ENCODE measurements around the gene TEAD1. TPM values are rescaled to one million over a fixed set of nuclear protein-coding genes. Genes with fewer than 3 reads are reported as not detected.
A peak's percentile ranks its signal among the peaks of the same experiment; 100 is the strongest.

The TEAD1 gene
- total and polyA plus RNA-seq, 2 experiments from 2014 or later = 45.9 to 105 TPM

- Histone ChIP-seq H3K9me3 (ENCODE audit: low read depth) (no peaks in the 10 kb centered on the region), H3K27me3 (no peaks in the 10 kb centered on the region), H3K4me3 (no peak overlapping the region), H3K27ac (no peak overlapping the region), H3K4me1 (ENCODE audit: low read depth) (peaks cover 6% of the 10 kb centered on the region), H3K36me3 (peaks cover 5% of the 10 kb centered on the region)
- DNase-seq (ENCODE audit: low read depth in 1 of 2, low spot score in 1 of 2) = peak in 1 of 2 donors; percentile 36
- TF ChIP-seq, protein P1, sequence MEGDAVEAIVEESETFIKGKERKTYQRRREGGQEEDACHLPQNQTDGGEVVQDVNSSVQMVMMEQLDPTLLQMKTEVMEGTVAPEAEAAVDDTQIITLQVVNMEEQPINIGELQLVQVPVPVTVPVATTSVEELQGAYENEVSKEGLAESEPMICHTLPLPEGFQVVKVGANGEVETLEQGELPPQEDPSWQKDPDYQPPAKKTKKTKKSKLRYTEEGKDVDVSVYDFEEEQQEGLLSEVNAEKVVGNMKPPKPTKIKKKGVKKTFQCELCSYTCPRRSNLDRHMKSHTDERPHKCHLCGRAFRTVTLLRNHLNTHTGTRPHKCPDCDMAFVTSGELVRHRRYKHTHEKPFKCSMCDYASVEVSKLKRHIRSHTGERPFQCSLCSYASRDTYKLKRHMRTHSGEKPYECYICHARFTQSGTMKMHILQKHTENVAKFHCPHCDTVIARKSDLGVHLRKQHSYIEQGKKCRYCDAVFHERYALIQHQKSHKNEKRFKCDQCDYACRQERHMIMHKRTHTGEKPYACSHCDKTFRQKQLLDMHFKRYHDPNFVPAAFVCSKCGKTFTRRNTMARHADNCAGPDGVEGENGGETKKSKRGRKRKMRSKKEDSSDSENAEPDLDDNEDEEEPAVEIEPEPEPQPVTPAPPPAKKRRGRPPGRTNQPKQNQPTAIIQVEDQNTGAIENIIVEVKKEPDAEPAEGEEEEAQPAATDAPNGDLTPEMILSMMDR (IDR thresholded peaks at IDR 0.05; ENCODE audit: low read depth, low read length) = no peak
Observed at GRCh38 chr11:12884751-12885318, 210.6 kb downstream of the TEAD1 start.

DNA sequence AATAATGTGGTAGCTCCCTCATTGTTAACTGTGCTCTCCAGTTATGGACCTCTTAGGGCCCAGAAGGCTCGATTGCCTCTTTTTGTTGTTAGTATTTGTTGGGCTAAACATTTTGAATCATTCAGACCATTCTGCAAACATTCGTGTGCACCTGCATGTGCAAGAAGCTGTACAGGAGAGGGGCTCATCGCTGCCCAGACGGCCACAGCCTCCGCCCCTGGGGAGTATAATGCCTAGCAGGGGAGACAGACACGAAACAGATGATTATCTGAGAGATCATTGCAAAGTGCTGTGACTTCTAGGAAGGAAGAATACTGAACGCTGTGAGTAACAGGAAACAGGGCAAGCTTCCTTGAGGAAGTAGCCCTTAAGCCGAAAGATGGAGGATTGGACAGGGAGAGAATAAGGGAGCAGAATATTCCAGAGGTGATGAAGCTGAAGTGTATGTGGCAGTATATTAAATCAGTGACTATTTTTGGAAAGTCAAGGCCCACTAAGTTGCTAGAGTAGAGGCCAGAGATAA is 211.6 kb downstream of the TEAD1 start:
- DNase-seq (ENCODE audit: low read depth in 1 of 2, low spot score in 1 of 2) = no peak
- H3K27me3 ChIP-seq = no peaks in the 10 kb centered on the region
- H3K27ac ChIP-seq = peak overlapping the region; percentile 71
- H3K4me3 ChIP-seq = no peak overlapping the region
- peaks cover 5% of the 10 kb centered on the region for H3K36me3 ChIP-seq
- H3K9me3 ChIP-seq (ENCODE audit: low read depth) = no peaks in the 10 kb centered on the region
- H3K4me1 ChIP-seq (ENCODE audit: low read depth) = peaks cover 11% of the 10 kb centered on the region
- TF ChIP-seq, protein P1 (IDR thresholded peaks at IDR 0.05; ENCODE audit: low read depth, low read length) = no peak

- Histone ChIP-seq H3K27me3 (no peaks in the 10 kb centered on the region), H3K27ac (peak overlapping the region; percentile 71), H3K36me3 (peaks cover 5% of the 10 kb centered on the region), H3K9me3 (ENCODE audit: low read depth) (no peaks in the 10 kb centered on the region), H3K4me1 (ENCODE audit: low read depth) (peaks cover 11% of the 10 kb centered on the region), H3K4me3 (no peak overlapping the region)
- no peak for DNase-seq (ENCODE audit: low read depth in 1 of 2, low spot score in 1 of 2)
- TF ChIP-seq, protein P1 (IDR thresholded peaks at IDR 0.05; ENCODE audit: low read depth, low read length) = no peak
Observed at GRCh38 chr11:12886508-12886907, 212.3 kb downstream of the TEAD1 start.

DNA sequence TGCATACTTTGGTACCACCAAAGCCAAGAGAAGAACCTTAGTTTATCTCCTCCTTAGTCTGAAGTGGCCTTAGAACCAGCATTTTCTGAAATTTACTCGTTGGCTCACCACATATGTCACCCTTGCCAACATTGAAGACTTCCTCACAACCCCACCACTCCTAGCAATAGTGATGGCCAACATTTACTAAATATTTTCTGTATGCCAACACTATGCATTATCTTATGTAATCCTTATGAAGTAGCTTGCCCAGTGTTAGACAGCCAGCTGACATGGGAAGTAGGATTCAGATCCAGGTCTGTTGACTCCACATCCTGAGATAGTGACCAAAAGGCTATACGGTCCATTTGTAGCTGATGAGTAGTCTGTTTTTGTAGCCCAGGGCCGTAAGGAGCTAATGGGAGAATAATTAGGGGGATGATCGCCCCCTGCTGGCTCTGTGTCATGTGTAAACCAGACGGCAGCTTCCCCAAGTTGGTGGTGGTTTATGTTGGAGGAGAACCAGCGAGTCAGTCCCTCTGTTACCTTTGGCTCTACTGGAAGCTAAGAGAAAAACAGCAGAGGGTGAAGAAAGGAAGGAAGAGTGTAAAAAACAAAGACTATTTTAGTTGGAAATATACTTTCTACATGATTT is 214.4 kb downstream of the TEAD1 start:
- no peaks in the 10 kb centered on the region for H3K9me3 ChIP-seq (ENCODE audit: low read depth)
- H3K4me3 ChIP-seq = no peak overlapping the region
- peak; percentile 86 to 97 for DNase-seq (ENCODE audit: low read depth in 1 of 2, low spot score in 1 of 2)
- no peaks in the 10 kb centered on the region for H3K36me3 ChIP-seq
- H3K27ac ChIP-seq = no peak overlapping the region
- no peaks in the 10 kb centered on the region for H3K27me3 ChIP-seq
- TF ChIP-seq, protein P1 (IDR thresholded peaks at IDR 0.05; ENCODE audit: low read depth, low read length) = peak; percentile 75
- H3K4me1 ChIP-seq (ENCODE audit: low read depth) = peaks cover 11% of the 10 kb centered on the region

DNA sequence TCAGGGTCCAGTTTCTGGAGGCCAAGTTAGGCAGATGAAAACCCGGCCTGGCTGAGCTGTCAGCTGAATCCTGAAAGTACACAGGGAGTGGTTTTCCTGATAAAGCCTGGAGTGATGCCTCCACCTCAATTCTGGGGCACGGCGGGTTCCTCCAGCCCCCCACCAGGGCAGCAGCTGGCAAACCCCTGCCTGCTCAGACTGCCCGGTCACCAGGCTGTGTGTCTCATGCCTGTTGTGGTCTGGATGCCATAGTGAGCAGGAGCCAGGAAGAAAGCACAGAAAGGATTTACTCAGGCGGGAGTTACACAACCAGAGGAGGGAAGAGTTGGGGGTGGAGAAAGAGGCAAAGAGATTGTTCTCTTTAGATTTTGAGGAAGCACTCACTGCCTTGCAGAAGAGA is 215.0 kb downstream of the TEAD1 start:
- H3K27ac ChIP-seq = no peak overlapping the region
- DNase-seq (ENCODE audit: low read depth in 1 of 2, low spot score in 1 of 2) = peak in 1 of 2 donors; percentile 88
- H3K9me3 ChIP-seq (ENCODE audit: low read depth) = no peaks in the 10 kb centered on the region
- H3K27me3 ChIP-seq = no peaks in the 10 kb centered on the region
- TF ChIP-seq, protein P1 (IDR thresholded peaks at IDR 0.05; ENCODE audit: low read depth, low read length) = no peak
- H3K4me1 ChIP-seq (ENCODE audit: low read depth) = peaks cover 11% of the 10 kb centered on the region
- no peak overlapping the region for H3K4me3 ChIP-seq
- H3K36me3 ChIP-seq = no peaks in the 10 kb centered on the region

All from cardiac muscle cell (in vitro differentiated cells and primary cell).